Effector CD4-positive, alpha-beta T cell (primary cell): ENCODE results near the gene CORIN.
"Not testable (repeated sequence)": the region's sequence is repeated elsewhere in the genome, so short reads cannot be mapped to it uniquely, and the experiment has no call there.

Source experiments
- DNase-seq: peaks from one replicate; pipeline ENCODE4 v3.0.0-alpha.2; 2020

CORIN gene

DNA sequence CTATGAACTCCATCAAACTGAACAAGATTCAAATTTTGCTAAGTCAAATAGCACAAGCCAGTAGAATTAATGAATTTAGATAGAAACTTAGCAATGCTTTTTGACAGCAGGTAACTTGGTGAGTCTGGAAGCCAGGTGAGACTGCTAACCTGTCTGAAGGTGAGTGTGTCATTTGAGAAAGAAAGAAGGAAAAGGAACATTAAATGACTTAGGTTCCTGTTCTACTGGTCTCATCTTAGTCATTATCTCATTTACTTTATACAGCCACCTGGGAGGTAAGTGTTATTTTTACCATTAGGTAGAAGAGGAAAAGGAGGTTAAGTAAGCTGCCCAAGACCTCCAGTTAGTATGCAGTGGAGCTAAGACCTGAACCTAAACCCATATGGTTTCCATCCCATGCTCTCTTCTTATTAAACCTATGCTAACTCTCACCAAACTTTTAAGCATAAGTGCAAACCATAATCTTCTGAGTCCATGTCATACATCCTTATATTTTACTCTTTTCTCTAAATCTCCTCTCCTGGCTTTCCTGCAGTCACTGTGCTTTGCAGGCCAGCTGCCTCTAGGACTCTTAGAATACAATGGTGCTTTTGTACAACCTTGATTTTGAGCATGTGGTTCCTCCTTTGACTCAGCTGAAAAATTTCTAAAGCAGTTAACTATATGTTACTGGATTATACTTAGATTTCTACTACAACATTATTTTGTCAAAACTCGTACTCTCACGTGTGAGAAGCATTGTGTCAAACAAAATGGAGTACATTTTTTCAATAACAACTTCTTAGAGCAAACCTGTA, 284.3 kb downstream of the CORIN start:
- DNase-seq: no peak

DNA sequence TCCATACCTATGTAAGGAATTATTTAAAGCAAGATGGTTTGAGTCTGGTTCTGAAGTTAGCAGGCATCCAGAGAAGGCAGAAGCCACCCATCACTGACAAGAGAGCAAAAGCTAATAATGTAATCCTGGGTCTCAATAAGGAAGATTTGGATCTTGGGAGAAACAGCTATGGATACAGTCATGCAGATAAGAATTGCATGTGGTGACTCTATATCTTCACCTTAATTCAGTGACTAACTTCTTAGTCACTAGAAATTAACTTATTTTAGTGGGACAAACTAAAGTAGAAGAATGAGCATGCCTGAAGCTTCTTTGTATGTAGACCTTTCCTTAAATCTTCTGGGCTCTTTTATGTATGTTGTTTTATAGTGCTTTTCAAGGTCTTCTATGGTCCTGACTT, 286.2 kb downstream of the CORIN start:
- no peak for DNase-seq

DNA sequence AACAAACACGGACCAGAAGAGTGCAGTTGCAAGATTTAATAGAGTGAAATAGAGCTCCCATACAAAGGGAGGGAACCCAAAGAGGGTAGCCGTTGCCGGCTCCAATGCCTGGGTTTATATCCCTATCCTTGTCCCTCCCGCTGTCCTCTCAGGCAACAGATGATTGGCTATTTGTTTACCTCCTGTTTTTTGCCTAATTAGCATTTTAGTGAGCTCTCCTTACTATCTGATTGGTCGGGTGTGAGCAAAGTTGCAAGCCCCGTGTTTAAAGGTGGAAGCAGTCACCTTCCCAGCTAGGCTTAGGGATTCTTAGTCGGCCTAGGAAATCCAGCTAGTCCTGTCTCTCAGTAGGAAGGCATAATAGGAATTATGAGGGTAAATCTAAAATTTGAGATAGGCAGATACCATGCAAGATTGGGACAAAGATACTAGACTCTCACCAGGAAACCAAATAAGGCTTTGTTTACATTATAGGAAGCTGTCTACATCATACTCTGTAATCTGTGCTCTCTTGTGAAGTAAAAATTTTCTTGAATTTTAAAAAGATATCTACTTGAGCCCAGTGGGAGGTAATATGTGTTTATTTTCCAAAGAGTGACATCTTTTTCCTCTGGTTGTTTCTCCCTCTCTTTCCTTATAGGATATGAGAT, 286.8 kb downstream of the CORIN start:
- DNase-seq: no peak

DNA sequence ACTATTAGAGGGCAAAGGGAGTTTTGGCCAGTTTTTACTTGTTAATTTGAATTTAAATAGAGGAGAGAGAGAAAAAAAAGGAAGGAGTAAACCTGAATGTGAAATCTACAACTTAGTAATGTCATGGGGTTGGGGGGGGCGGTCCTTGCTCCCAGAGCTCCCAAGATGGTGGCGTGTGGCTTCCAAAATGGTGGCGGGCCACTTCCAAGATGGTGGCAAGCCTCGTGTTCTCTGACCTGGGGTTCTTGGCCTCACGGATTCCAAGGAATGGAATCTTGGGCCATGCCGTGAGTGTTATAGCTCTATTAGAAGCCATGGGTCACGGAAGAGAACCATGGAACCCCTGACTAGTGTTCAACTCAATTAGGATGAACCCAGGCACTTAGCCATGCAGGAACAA, 287.5 kb downstream of the CORIN start:
- DNase-seq: not testable (repeated sequence)
